Naive thymus-derived CD8-positive, alpha-beta T cell (primary cell): ENCODE results near the gene COX11. TPM values are rescaled to one million over a fixed set of nuclear protein-coding genes. Genes with fewer than 3 reads are reported as not detected.
A peak's percentile ranks its signal among the peaks of the same experiment; 100 is the strongest.

Source experiments
- ATAC-seq, 2 donors: fragments of 150-1000 bp; cut with Tn5 transposase in 1 of 2; sonication (Bioruptor Pico), chemical (Tn5 transposase) in 1 of 2; 1 replicate in 1 of 2; 2 replicates in 1 of 2; pipeline ENCODE4 v1.10.0; 2021; ENCODE audit warnings: mild to moderate bottlenecking in 2 of 2, moderate library complexity in 2 of 2
- POLR2A ChIA-PET: fragments of 350-600 bp; sonication (Branson Sonifier 250); formaldehyde crosslinking; loops from one replicate; lab custom pipeline; 2021; ENCODE audit warnings: antibody characterized with exemption; lab: Charles Lee
- DNase-seq, 10 donors: peaks; one replicate each; pipeline versions ENCODE4 v3.0.0 to v3.0.0-alpha.2; 2020 to 2022
- H3K27ac Mint-ChIP-seq, 10 donors: one replicate each; pipeline ENCODE4 v1.8.0; 2020 to 2022; ENCODE audit warnings: mild to moderate bottlenecking in 10 of 10, mixed read lengths in 10 of 10, moderate library complexity in 4 of 10, inconsistent platforms in 1 of 10
- H3K27me3 Mint-ChIP-seq, 5 donors: one replicate each; pipeline ENCODE4 v1.8.0; 2021 to 2022; ENCODE audit warnings: mixed read lengths in 5 of 5
- H3K36me3 Mint-ChIP-seq, 3 donors: one replicate each; pipeline ENCODE4 v1.8.0; 2020 to 2022; ENCODE audit warnings: mixed read lengths in 3 of 3, mild to moderate bottlenecking in 2 of 3, inconsistent platforms in 1 of 3
- H3K4me1 Mint-ChIP-seq, 4 donors: one replicate each; pipeline ENCODE4 v1.8.0; 2021 to 2022; ENCODE audit warnings: mixed read lengths in 4 of 4
- H3K4me3 Mint-ChIP-seq, 10 donors: one replicate each; pipeline ENCODE4 v1.8.0; 2020 to 2022; ENCODE audit warnings: mild to moderate bottlenecking in 10 of 10, mixed read lengths in 10 of 10, moderate library complexity in 6 of 10, inconsistent platforms in 1 of 10
- H3K9me3 Mint-ChIP-seq, 9 donors: one replicate each; pipeline ENCODE4 v1.8.0; 2020 to 2022; ENCODE audit warnings: mixed read lengths in 9 of 9, mild to moderate bottlenecking in 3 of 9, inconsistent platforms in 1 of 9, moderate library complexity in 1 of 9
- polyA plus RNA-seq, 3 donors: library from polyadenylated mRNA; unstranded; fragments of 300-500 nt; fragmentation: Illumina TruSeq; gene quantifications; one replicate each; pipeline ENCODE4 v1.2.3, GENCODE V29; 2021
- total RNA-seq, 8 experiments: library from RNA in 2 of 8; stranded (reverse) in 2 of 8; gene quantifications; one replicate each; pipeline ENCODE4 v1.2.3 and lab custom pipeline; 2021 to 2026

COX11 gene
- 10 to 100 TPM; 65.6 to 67.0 TPM for total RNA-seq
- 10 to 100 TPM; 67.6 to 74.7 (median 68.6) TPM for polyA plus RNA-seq
- total RNA-seq (lab: John Stamatoyannopoulos, UW): 18.7 to 56.4 (median 33.1) reads per million in 6 experiments

DNA sequence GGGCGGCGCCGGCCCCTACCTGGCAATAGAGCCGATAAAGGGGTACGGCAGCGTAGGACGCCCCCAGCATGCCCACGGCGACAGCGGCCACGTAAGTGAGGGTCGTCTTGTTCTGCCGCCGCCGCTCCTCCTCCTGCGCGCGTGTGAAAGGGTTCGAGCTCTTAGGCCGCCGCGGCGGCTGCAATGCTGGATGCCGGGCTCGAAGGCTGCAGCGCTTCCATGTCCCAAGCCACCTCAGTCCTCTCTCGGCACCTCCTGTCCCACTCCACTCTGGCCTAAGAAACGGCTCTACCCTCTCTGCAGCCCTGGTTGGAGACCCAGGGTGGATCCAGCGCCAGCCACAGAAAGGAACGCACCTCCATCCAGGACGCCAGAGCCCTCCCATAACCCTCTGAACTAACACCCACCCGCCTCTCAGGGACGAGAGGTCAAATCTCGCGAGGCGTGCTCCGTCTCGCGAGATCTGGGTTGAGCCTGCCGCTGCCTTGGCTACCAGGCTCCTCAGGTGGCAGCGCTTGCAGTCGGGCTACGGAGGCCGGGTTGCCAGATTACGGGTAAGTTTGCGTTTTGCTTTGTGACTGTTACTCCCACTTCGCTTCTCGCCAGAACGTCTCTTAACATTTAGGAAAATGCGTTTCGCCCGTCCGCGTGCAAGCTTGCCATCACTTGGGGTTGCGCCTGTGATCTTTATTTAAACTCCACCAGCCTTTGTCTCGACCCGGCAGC, at the start of gene COX11, which contains the start of gene STXBP4:
Gene COX11, minus strand, starts transcription at position 393 of the 726 bp plus-strand sequence. Its CDS starts 8 bp downstream, at position 385.
Gene STXBP4, plus strand, starts transcription at position 504 of the 726 bp plus-strand sequence. CDS start 17,455 bp downstream, outside the sequence.
- peak within 1 kb of the TSS in 1 of 10 donors; percentile 71 for H3K27ac Mint-ChIP-seq
- ATAC-seq (peak; percentile 96), DNase-seq (peak; percentile 90 to 97 (median 94))
- POLR2A ChIA-PET: interaction anchor here (0.9 to 1.0 kb wide), 2 partner anchors 10 to 17 kb away, joined by 3 to 4 read pairs; no protein-coding TSS in a partner anchor
- H3K4me1 Mint-ChIP-seq: peaks cover 12 to 38% (median 25%) of the 10 kb centered on the region in 4 donors
- no peak within 1 kb of the TSS for H3K4me3 Mint-ChIP-seq
- no peaks in the 10 kb centered on the region for H3K27me3 Mint-ChIP-seq
- H3K36me3 Mint-ChIP-seq: peaks cover 0 to 23% (median 3%) of the 10 kb centered on the region in 3 donors
- no peaks in the 10 kb centered on the region for H3K9me3 Mint-ChIP-seq

DNA sequence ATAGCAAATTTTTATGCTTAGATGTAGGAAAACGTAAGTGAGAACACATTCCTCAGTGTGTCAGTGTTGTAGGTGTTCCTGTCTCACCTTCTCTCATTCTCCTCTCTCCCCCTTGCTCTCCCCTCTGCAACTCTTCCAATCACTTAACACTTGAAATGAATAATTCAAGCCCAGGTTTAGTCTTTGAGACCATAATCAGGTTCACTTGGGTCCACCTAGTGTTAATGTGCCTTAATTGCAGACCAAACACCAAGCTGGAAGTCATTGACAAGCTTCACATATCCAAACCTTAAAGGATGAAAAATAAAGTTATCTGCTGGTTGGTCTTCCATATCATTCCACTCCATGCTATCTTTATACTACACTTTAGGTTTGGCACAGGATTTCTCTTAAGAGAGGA, 37.1 kb upstream of the COX11 start:
- H3K9me3 Mint-ChIP-seq: no peaks in the 10 kb centered on the region
- no peaks in the 10 kb centered on the region for H3K4me1 Mint-ChIP-seq
- H3K27me3 Mint-ChIP-seq: no peaks in the 10 kb centered on the region
- H3K27ac Mint-ChIP-seq: no peak overlapping the region
- H3K4me3 Mint-ChIP-seq: no peak overlapping the region
- DNase-seq: no peak
- no peak for ATAC-seq
- POLR2A ChIA-PET: no interaction called here
- peaks cover 0 to 37% (median 13%) of the 10 kb centered on the region in 3 donors for H3K36me3 Mint-ChIP-seq

GRCh38 chr17:55004484-55004883, 36.0 kb upstream of the COX11 start:
- POLR2A ChIA-PET: no interaction called here

GRCh38 chr17:55002458-55002857, 34.0 kb upstream of the COX11 start:
- DNase-seq: no peak
- H3K36me3 Mint-ChIP-seq: peaks cover 0 to 32% (median 4%) of the 10 kb centered on the region in 3 donors
- no peaks in the 10 kb centered on the region for H3K4me1 Mint-ChIP-seq
- H3K4me3 Mint-ChIP-seq: no peak overlapping the region
- no peak overlapping the region for H3K27ac Mint-ChIP-seq
- no peaks in the 10 kb centered on the region for H3K27me3 Mint-ChIP-seq
- ATAC-seq: no peak
- H3K9me3 Mint-ChIP-seq: no peaks in the 10 kb centered on the region
- POLR2A ChIA-PET: no interaction called here

More at GRCh38 chr17:55004484-55004883, 36.0 kb upstream of the COX11 start:
- ATAC-seq (no peak), DNase-seq (no peak)
- H3K27ac Mint-ChIP-seq: no peak overlapping the region
- H3K4me1 Mint-ChIP-seq: no peaks in the 10 kb centered on the region
- H3K36me3 Mint-ChIP-seq: peaks cover 0 to 41% (median 14%) of the 10 kb centered on the region in 3 donors
- no peaks in the 10 kb centered on the region for H3K27me3 Mint-ChIP-seq
- H3K4me3 Mint-ChIP-seq: no peak overlapping the region
- no peaks in the 10 kb centered on the region for H3K9me3 Mint-ChIP-seq

DNA sequence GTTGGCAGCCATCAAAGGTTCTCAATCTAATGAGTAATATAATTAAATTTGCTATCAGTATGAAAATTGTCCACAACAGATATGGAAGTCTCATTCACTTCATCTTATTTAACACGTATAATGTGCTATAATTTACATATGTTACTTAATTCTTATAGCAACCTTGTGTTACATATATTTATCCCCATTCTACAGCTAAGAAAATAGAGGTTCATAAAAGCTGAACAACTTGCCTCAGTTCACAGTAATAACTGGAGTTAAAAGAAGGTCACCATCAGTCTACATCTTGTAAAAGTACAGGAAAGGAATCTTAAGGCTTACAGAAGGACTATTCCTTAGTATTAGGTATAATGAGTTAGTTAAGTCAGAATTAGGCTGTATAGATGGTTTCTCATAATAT, 28.0 kb upstream of the COX11 start:
- Mint-ChIP-seq H3K4me1 (no peaks in the 10 kb centered on the region), H3K9me3 (no peaks in the 10 kb centered on the region), H3K4me3 (no peak overlapping the region), H3K36me3 (peaks cover 0 to 48% (median 12%) of the 10 kb centered on the region in 3 donors), H3K27me3 (no peaks in the 10 kb centered on the region), H3K27ac (no peak overlapping the region)
- DNase-seq: no peak
- POLR2A ChIA-PET: no interaction called here
- no peak for ATAC-seq

- DNase-seq (peak in 5 of 10 donors; percentile 6 to 54 (median 50)), ATAC-seq (peak; percentile 35 to 46)
- H3K27ac Mint-ChIP-seq: no peak overlapping the region
- peaks cover 0 to 38% (median 10%) of the 10 kb centered on the region in 3 donors for H3K36me3 Mint-ChIP-seq
- H3K27me3 Mint-ChIP-seq: no peaks in the 10 kb centered on the region
- no peaks in the 10 kb centered on the region for H3K9me3 Mint-ChIP-seq
- POLR2A ChIA-PET: no interaction called here
- H3K4me3 Mint-ChIP-seq: no peak overlapping the region
- H3K4me1 Mint-ChIP-seq: no peaks in the 10 kb centered on the region
Measured at GRCh38 chr17:54992797-54993639, 24.6 kb upstream of the COX11 start.

GRCh38 chr17:54991567-54991966, 23.1 kb upstream of the COX11 start:
- H3K27me3 Mint-ChIP-seq: no peaks in the 10 kb centered on the region
- no peak for ATAC-seq
- H3K36me3 Mint-ChIP-seq: peaks cover 0 to 38% (median 7%) of the 10 kb centered on the region in 3 donors
- H3K27ac Mint-ChIP-seq: no peak overlapping the region
- H3K4me3 Mint-ChIP-seq: no peak overlapping the region
- H3K9me3 Mint-ChIP-seq: no peaks in the 10 kb centered on the region
- DNase-seq: no peak
- POLR2A ChIA-PET: no interaction called here
- no peaks in the 10 kb centered on the region for H3K4me1 Mint-ChIP-seq

DNA sequence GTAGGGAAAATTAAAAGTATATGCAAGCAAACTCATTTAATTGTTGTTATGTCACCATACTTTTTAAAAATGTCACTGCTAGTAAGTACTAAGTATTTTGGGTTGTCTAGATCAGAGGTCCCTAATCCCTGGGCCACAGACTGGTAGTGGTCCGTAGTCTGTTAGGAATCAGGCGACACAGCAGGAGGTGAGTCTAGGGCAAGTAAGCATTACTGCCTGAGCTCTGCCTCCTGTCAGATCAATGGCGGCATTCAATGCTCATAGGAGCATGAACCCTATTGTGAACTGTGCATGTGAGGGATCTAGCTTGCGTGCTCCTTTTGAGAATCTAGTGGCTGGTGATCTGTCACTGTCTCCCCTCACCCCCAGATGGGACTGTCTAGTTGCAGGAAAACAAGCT, 21.7 kb upstream of the COX11 start:
- ATAC-seq (no peak), DNase-seq (no peak)
- H3K36me3 Mint-ChIP-seq: peaks cover 0 to 29% (median 5%) of the 10 kb centered on the region in 3 donors
- no peaks in the 10 kb centered on the region for H3K9me3 Mint-ChIP-seq
- H3K4me1 Mint-ChIP-seq: no peaks in the 10 kb centered on the region
- H3K4me3 Mint-ChIP-seq: no peak overlapping the region
- POLR2A ChIA-PET: no interaction called here
- H3K27ac Mint-ChIP-seq: no peak overlapping the region
- no peaks in the 10 kb centered on the region for H3K27me3 Mint-ChIP-seq

DNA sequence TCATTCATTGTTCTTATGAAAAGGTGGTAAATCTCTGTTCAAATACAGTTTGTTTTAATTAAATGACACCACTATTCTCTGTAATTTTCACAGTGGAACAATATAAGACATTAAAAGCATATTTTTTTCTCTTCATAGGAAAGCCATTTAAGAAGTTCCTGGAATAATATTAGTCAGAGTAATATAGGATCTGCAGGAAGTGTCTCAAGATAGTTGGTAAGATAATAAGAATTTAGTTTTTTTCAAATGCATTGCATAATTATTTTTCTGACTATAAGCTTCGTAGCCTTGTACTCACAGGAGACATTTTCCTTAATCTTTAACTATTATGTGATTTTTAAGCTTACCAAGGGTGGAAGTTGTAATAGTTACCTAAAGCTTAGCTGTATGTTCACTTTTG, 17.0 kb upstream of the COX11 start:
- Mint-ChIP-seq H3K4me1 (no peaks in the 10 kb centered on the region), H3K36me3 (peaks cover 0 to 13% (median 5%) of the 10 kb centered on the region in 3 donors), H3K9me3 (peaks cover 0 to 2% (median 0%) of the 10 kb centered on the region in 9 donors), H3K27ac (no peak overlapping the region), H3K27me3 (no peaks in the 10 kb centered on the region), H3K4me3 (no peak overlapping the region)
- POLR2A ChIA-PET: no interaction called here
- no peak for DNase-seq
- ATAC-seq: no peak

- Mint-ChIP-seq H3K4me3 (no peak overlapping the region), H3K4me1 (peaks cover 0 to 7% (median 2%) of the 10 kb centered on the region in 4 donors), H3K27me3 (no peaks in the 10 kb centered on the region), H3K36me3 (peaks cover 0 to 9% (median 7%) of the 10 kb centered on the region in 3 donors), H3K9me3 (peaks cover 0 to 12% (median 0%) of the 10 kb centered on the region in 9 donors), H3K27ac (no peak overlapping the region)
- no peak for ATAC-seq
- DNase-seq: no peak
- POLR2A ChIA-PET: no interaction called here
Measured at GRCh38 chr17:54983260-54983659, 14.8 kb upstream of the COX11 start.

GRCh38 chr17:54982399-54982798, 13.9 kb upstream of the COX11 start:
- POLR2A ChIA-PET: no interaction called here
- ATAC-seq (no peak), DNase-seq (no peak)
- Mint-ChIP-seq H3K9me3 (peaks cover 0 to 12% (median 0%) of the 10 kb centered on the region in 9 donors), H3K4me3 (no peak overlapping the region), H3K36me3 (peaks cover 0 to 7% (median 3%) of the 10 kb centered on the region in 3 donors), H3K27ac (no peak overlapping the region), H3K4me1 (peaks cover 0 to 7% (median 2%) of the 10 kb centered on the region in 4 donors), H3K27me3 (no peaks in the 10 kb centered on the region)

- peaks cover 5 to 8% (median 6%) of the 10 kb centered on the region in 4 donors for H3K4me1 Mint-ChIP-seq
Measured at GRCh38 chr17:54980375-54980774, 11.9 kb upstream of the COX11 start.

More at GRCh38 chr17:54980375-54980774, 11.9 kb upstream of the COX11 start:
- Mint-ChIP-seq H3K4me3 (no peak overlapping the region), H3K9me3 (peaks cover 0 to 12% (median 0%) of the 10 kb centered on the region in 9 donors), H3K27me3 (no peaks in the 10 kb centered on the region), H3K27ac (no peak overlapping the region), H3K36me3 (peaks cover 0 to 7% (median 0%) of the 10 kb centered on the region in 3 donors)
- ATAC-seq (no peak), DNase-seq (no peak)
- POLR2A ChIA-PET: no interaction called here
